Activated T-cell treated with anti-CD3 and anti-CD28 coated beads for 24 hours (primary cell): ENCODE results near the gene B4GALNT3.
A peak's percentile ranks its signal among the peaks of the same experiment; 100 is the strongest.
"Not testable (repeated sequence)": the region's sequence is repeated elsewhere in the genome, so short reads cannot be mapped to it uniquely, and the experiment has no call there.

Source experiments
- DNase-seq: peaks from one replicate; pipeline ENCODE4 v3.0.0-alpha.2; 2020; ENCODE audit warnings: low read depth

The B4GALNT3 gene

GRCh38 chr12:459430-460258 is at the start of gene B4GALNT3:
Gene B4GALNT3, plus strand, starts transcription at chr12:459939. Its CDS starts 438 bp downstream, at chr12:460377.
- DNase-seq, result peak; percentile 8

DNA sequence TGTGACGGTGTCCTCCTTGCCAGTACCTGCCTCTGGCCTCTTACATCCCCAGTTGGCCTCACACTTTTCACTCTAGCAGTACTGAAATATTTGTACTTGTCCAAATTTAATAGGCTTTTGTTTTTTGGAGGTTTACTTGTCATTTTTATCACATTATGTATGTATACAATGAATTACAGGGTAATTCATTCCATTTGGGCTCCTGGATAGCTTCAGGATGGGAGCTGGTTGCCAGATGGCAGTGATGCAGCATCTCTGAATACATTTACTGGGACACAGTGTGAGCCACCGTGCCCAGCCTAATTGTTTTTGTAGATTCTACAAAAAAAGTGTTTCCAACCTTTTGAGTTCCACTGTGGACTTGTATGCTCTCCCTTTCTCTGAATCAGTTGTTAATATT is 44.9 kb upstream of the B4GALNT3 start:
- no peak for DNase-seq

DNA sequence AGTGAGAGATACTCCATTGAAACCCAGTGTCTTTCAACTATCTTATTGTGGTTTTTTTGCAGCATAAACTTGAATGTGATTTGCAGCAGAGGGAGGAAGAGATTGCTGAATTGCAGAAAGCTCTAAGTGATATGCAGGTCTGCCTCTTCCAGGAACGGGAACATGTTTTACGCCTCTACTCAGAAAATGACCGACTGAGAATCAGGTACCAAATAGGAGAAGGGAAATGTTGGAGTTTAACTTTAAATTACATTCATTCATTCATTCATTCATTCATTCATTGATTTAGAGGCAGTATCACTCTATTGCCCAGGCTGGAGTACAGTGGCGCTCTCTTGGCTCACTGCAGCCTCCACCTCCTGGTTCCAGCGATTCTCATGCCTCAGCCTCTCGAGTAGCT is 41.3 kb upstream of the B4GALNT3 start:
- DNase-seq, result no peak

- no peak for DNase-seq
Measured at GRCh38 chr12:422526-422925, 37.2 kb upstream of the B4GALNT3 start.

GRCh38 chr12:435737-436136 is 24.0 kb upstream of the B4GALNT3 start:
- DNase-seq, result not testable (repeated sequence)

DNA sequence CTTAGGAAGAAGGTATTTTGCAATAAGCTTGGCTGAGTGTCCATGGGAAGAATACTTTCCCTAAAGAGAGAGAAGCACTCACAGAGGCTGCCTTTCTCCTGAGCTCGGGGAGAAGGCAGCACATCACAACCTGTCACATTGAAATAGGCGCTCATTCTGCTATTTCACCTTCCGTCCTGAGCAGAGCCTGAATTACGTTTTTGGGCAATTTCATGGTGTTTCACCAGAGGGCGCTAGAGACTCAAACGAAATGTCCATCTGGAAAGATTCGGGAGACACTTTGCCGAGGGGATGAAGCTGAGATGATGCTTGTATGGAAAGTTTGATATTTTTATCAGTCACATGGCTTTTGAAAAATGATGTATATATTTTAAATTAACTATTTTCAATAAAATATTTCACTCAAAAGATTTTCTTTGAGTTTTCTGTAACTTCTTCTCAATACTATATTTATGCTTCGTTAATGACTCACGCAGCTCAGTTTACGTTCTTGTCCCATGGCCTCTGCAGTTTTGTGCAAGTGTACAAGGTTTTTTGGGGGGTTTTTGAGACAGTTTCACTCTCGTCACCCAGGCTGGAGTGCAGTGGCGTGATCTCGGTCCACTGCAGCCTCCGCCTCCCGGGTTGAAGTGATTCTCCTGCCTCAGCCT is 17.4 kb upstream of the B4GALNT3 start:
- peak; percentile 16 for DNase-seq

DNA sequence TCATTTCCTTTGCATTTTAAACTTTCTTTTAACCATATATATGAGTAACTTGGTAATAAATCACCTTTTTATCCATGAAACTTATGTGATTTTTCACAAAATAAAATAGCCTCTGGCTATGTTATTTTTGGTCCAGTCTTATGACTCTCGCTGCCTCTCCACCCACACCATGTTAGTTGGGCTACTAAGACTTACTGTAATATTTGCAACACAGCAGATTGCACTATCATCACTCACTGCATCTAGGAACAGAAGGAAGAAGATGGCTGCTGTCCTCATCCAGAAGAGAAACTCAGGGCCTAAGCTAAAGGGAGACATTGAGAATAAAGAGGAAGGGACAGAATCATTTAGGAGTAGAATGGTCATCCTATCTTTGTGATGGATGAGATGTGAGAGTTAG is 12.6 kb upstream of the B4GALNT3 start:
- DNase-seq, result no peak

DNA sequence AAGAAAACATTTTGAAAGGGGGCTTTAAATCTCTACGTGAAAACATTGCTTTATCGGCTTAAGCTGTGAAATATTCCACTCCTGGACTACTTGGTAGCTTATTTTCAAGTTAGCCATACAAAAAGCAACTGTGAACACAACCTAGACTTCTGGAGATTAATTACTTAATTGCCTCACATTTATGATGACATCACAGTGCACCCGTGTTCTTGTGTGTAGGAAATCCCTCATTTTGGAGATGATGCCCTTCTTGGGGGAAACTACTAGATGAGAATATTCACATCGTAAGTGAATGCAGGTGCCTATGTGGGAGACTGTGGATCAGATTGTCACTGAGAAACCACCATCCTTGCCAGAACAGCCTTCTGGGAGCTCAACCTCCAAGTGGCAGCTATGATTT is 10.5 kb upstream of the B4GALNT3 start:
- no peak for DNase-seq

DNA sequence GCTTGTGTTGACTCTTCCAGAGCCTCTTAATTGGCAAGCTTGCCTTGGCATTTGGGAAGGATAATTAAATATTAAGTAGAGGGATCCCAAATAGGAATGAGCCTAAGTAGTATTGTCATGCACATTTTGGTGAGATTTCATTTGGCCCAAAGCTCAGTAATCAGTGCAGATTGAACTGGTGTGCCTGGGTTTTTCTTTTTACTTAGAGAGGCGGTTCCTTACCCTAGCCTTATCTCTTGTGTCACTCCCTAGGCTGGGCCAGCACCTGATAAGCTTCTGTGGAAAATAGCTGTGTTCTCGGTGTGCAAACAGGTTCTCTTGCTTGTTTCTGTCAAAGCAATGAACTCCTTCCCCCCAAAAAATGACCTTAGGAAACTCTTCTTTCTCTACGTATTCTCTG is 9.3 kb upstream of the B4GALNT3 start:
- no peak for DNase-seq

- peak; percentile 36 for DNase-seq
Measured at GRCh38 chr12:452667-453210, 7.0 kb upstream of the B4GALNT3 start.

DNA sequence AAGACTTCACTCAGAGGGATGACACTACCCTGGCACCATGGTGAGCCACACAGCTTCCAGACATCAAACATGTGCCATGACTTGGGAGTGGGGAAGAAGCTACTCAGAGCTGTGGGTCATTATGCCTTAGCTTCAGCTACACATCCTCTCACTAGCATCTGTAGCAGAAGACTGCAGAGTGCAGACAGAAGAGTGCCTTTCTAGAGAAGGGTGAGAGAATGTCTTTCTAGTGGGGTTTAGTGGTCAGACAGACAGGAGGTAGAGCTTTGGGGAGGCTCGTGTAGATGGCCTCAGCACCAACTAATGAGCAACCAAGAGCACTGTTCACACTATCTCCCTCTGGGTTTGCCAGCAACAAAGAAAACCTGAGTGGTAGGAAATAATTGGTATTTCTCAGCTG is 4.9 kb upstream of the B4GALNT3 start:
- no peak for DNase-seq

- no peak for DNase-seq
Measured at GRCh38 chr12:455821-456220, 3.9 kb upstream of the B4GALNT3 start.

- no peak for DNase-seq
Measured at GRCh38 chr12:457676-458075, 2.1 kb upstream of the B4GALNT3 start.

GRCh38 chr12:459050-459429 is 699 bp upstream of the B4GALNT3 start:
- no peak for DNase-seq

- peak; percentile 4 for DNase-seq
Measured at GRCh38 chr12:460261-461230, 807 bp downstream of the B4GALNT3 start.

GRCh38 chr12:461425-461824 is 1.7 kb downstream of the B4GALNT3 start:
- DNase-seq, result no peak

DNA sequence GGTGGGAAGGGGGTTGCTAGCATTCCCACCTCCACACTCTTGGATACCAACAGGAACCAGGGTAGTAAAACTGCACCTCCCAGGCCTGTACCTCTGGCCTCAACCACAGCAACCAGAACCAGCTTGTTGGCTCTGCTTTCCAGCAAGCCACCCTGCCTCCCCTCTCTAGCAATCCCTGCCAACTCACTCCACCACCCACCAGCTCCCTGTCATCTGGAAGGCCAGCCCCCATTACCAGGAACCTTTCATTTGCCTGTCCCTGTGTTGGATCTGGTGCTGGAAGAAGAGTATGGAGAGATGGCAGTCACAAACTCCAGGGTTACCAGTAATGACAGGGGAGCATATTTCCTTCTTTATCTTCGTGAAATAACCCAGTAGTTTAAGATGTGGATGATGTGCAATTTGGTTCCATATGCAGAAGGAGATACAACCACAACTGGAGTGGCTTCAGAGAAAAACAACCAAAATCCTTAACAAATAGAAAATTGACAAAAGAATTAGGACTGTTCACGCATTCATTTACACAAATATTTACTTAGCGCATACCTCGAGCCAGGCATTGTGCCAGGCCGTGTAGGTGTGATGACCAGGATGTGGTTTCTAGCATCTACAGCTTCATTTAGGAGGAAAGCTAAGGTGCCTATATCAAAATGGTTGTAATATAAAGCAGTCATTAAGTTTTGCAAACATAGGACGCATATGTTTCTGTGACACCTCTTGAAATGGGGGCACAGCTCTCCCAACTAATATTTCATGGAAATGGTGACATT is 3.4 kb downstream of the B4GALNT3 start:
- no peak for DNase-seq

DNA sequence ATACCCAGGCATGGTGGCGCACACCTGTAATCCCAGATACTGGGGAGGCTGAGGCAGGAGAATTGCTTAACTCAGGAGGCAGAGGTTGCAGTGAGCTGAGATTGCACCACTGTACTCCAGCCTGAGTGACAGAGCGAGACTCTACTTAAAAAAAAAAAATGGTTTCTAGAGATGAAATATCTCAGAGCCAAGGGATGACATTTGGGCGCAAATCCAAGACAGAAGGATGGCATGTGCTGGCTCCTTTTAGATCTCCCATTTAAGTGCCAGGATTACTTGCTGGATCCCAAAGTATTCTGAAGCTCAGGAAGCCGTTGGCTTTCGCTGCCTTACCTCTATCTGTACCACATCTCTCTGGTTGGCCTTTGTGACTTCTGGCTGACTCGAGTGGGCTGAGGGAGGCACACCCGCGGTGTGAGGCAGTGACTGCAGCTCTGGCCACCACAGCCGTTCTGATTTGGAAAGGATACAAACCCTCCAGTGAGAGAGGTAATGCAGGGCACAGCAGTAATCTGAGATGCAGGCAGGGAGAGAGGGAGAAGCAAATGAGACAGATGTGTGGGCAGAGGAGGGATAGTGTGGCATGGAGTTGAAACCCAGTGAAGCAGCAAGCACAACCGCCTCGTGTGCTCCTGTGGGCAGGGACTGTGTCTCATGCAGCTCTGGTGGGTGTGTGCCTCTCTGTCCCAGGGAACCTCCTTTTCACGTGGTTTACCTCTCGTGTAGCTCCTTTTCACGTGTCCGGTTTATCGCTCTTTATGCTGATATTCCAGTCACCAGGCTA is 4.9 kb downstream of the B4GALNT3 start:
- DNase-seq, result no peak

- no peak for DNase-seq
Measured at GRCh38 chr12:466039-466438, 6.3 kb downstream of the B4GALNT3 start.

GRCh38 chr12:466762-467161 is 7.0 kb downstream of the B4GALNT3 start:
- DNase-seq, result no peak

- no peak for DNase-seq
Measured at GRCh38 chr12:467591-467990, 7.9 kb downstream of the B4GALNT3 start.
